MM.1S (cell line): ENCODE measurements around the gene FKBP1A.

Experiments
- DNase-seq: peaks from one replicate; pipeline ENCODE4 v3.0.0-alpha.2; 2015
- H2AFZ ChIP-seq: fragments of 300-600 bp; sonication (generic); 2 replicates; pipeline ENCODE4 v1.6.0; 2016; ENCODE audit warnings: antibody characterized with exemption, low read length
- H3F3A ChIP-seq: fragments of 300-600 bp; sonication (generic); 2 replicates; pipeline ENCODE4 v1.6.1; 2016; ENCODE audit warnings: mild to moderate bottlenecking, antibody characterized with exemption, low read length, moderate library complexity, mixed read lengths; ENCODE audit not compliant: insufficient read depth
- H3K27ac ChIP-seq: fragments of 300-600 bp; sonication (generic); 2 replicates; pipeline ENCODE4 v1.5.1; 2016; ENCODE audit warnings: mild to moderate bottlenecking, low read length
- H3K27me3 ChIP-seq: fragments of 300-600 bp; sonication (generic); replicated peaks from 2 replicates; pipeline ENCODE4 v1.6.0; 2016; ENCODE audit warnings: low read length; ENCODE audit not compliant: insufficient read depth
- H3K36me3 ChIP-seq: fragments of 300-600 bp; sonication (generic); replicated peaks from 2 replicates; pipeline ENCODE4 v1.6.1; 2016; ENCODE audit warnings: mild to moderate bottlenecking, low read length, mixed read lengths; ENCODE audit not compliant: insufficient read depth
- H3K4me1 ChIP-seq: fragments of 300-600 bp; sonication (generic); 2 replicates; pipeline ENCODE4 v1.6.1; 2016; ENCODE audit warnings: low read length, mixed read lengths
- H3K4me2 ChIP-seq: fragments of 300-600 bp; sonication (generic); 2 replicates; pipeline ENCODE4 v1.6.0; 2016; ENCODE audit warnings: low read depth, low read length
- H3K4me3 ChIP-seq: fragments of 300-600 bp; sonication (generic); 2 replicates; pipeline ENCODE4 v1.5.1; 2016; ENCODE audit warnings: low read length, mixed read lengths
- H3K79me2 ChIP-seq: fragments of 300-600 bp; sonication (generic); 2 replicates; pipeline ENCODE4 v1.6.1; 2016; ENCODE audit warnings: mixed run types, low read length, mixed read lengths
- H3K9ac ChIP-seq: fragments of 300-600 bp; sonication (generic); 2 replicates; pipeline ENCODE4 v1.6.1; 2016; ENCODE audit warnings: low read length, mixed read lengths
- H3K9me2 ChIP-seq: fragments of 300-600 bp; sonication (generic); replicated peaks from 2 replicates; pipeline ENCODE4 v1.6.1; 2016; ENCODE audit warnings: mild to moderate bottlenecking, low read length, mixed read lengths; ENCODE audit not compliant: insufficient read depth
- H3K9me3 ChIP-seq: fragments of 300-600 bp; sonication (generic); replicated peaks from 2 replicates; pipeline ENCODE4 v1.6.1; 2016; ENCODE audit warnings: mild to moderate bottlenecking, low read length, mixed read lengths; ENCODE audit not compliant: insufficient read depth
- H4K20me1 ChIP-seq: fragments of 300-600 bp; sonication (generic); 2 replicates; pipeline ENCODE4 v1.6.1; 2016; ENCODE audit warnings: mild to moderate bottlenecking, low read length, moderate library complexity, mixed read lengths; ENCODE audit not compliant: insufficient read depth
- EZH2 ChIP-seq: fragments of 300-600 bp; sonication (generic); optimal IDR thresholded peaks from 2 replicates; pipeline ENCODE3; 2017; ENCODE audit warnings: low read depth, mild to moderate bottlenecking, antibody characterized with exemption, low read length, mixed read lengths
- EZH2phosphoT487 ChIP-seq: fragments of 300-600 bp; sonication (generic); IDR thresholded peaks from 2 replicates; pipeline ENCODE4 v1.6.1; 2018; ENCODE audit warnings: antibody characterized with exemption, low read length
- TF ChIP-seq, protein P1 (sequence below): fragments of 300-600 bp; sonication (generic); IDR thresholded peaks from 2 replicates; pipeline ENCODE4 v1.5.1; 2016; ENCODE audit warnings: antibody characterized with exemption, low read length, mixed read lengths

FKBP1A gene

DNA sequence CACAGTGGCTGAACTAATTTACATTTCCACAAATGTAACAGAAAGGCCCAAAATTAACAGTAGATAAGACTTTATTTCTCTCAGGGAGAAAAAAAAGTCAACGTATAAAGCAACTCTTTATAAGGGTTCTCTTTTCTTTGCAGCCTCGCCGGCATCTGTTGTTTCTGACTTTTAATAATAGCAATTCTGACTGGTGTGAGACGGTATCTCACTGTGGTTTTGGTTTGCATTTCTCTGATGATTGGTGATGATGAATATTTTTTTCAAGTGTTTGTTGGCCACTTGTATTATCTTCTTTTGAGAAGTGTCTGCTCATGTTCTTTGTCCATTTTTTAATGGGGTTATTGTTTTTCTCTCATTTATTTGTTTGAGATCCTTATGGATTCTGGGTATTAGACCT lies 27.2 kb upstream of the FKBP1A start:
- TF ChIP-seq, protein P1, sequence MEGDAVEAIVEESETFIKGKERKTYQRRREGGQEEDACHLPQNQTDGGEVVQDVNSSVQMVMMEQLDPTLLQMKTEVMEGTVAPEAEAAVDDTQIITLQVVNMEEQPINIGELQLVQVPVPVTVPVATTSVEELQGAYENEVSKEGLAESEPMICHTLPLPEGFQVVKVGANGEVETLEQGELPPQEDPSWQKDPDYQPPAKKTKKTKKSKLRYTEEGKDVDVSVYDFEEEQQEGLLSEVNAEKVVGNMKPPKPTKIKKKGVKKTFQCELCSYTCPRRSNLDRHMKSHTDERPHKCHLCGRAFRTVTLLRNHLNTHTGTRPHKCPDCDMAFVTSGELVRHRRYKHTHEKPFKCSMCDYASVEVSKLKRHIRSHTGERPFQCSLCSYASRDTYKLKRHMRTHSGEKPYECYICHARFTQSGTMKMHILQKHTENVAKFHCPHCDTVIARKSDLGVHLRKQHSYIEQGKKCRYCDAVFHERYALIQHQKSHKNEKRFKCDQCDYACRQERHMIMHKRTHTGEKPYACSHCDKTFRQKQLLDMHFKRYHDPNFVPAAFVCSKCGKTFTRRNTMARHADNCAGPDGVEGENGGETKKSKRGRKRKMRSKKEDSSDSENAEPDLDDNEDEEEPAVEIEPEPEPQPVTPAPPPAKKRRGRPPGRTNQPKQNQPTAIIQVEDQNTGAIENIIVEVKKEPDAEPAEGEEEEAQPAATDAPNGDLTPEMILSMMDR, result no peak
- TF ChIP-seq EZH2phosphoT487, result no peak
- TF ChIP-seq EZH2, result no peak
- H3K79me2 ChIP-seq, result no peaks in the 10 kb centered on the region

DNA sequence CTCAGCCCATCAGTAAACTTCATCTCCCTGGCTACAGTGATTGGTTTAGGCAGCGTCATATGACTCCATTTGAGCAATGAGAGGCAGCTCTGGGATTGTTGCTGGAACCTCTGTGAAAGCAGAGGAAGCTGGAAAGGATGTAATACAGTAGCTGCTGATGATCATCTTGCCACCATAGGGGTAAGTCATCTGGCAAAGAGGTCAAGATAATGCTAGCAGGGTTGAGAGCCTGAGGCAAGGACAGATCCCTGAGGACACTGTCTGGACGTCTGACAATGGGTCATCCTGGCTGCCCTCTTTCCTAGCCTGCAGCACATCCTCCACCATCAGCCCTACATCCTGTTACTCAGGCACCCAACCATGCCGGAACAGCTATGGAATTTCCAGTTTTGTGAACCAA lies 25.5 kb upstream of the FKBP1A start:
- Histone ChIP-seq H3K9ac (no peak overlapping the region), H2AFZ (no peak overlapping the region), H3K36me3 (no peaks in the 10 kb centered on the region), H3F3A (no peaks in the 10 kb centered on the region), H3K9me3 (no peaks in the 10 kb centered on the region), H4K20me1 (no peaks in the 10 kb centered on the region), H3K4me3 (no peak overlapping the region), H3K4me2 (no peak overlapping the region), H3K9me2 (no peaks in the 10 kb centered on the region), H3K79me2 (no peaks in the 10 kb centered on the region), H3K27me3 (no peaks in the 10 kb centered on the region), H3K4me1 (no peaks in the 10 kb centered on the region), H3K27ac (no peak overlapping the region)
- DNase-seq, result no peak
- TF ChIP-seq EZH2phosphoT487, result no peak
- TF ChIP-seq, protein P1, result no peak
- no peak for TF ChIP-seq EZH2

More for the DNA sequence above, 27.2 kb upstream of the FKBP1A start:
- no peaks in the 10 kb centered on the region for H3F3A ChIP-seq
- H3K9ac ChIP-seq, result no peak overlapping the region
- no peaks in the 10 kb centered on the region for H3K4me1 ChIP-seq
- no peaks in the 10 kb centered on the region for H4K20me1 ChIP-seq
- no peak overlapping the region for H3K4me2 ChIP-seq
- no peaks in the 10 kb centered on the region for H3K36me3 ChIP-seq
- no peaks in the 10 kb centered on the region for H3K9me3 ChIP-seq
- H3K27ac ChIP-seq, result no peak overlapping the region
- no peak overlapping the region for H3K4me3 ChIP-seq
- no peaks in the 10 kb centered on the region for H3K27me3 ChIP-seq
- H2AFZ ChIP-seq, result no peak overlapping the region
- no peaks in the 10 kb centered on the region for H3K9me2 ChIP-seq
- DNase-seq, result no peak

DNA sequence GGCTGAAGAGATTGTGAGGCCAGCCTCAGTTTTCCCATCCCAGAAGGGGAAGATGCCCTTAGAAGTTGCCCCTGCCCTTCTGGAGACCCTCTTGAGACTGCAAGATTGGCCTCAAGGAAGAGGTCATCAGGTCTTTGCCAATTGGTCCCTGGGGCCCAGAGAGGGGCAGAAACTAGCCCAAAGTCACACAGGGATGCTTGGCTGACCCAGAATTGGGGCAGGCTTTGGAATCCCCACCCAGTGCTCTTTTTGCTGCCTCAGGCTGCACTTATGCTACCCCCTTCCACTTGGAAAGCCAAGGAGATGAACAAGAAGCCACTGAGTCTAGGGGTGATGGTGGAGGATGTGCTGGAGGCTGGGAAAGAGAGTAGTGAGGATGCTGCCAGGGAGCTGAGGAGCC lies 24.9 kb upstream of the FKBP1A start:
- Histone ChIP-seq H3K9me3 (no peaks in the 10 kb centered on the region), H3F3A (no peaks in the 10 kb centered on the region), H3K27me3 (no peaks in the 10 kb centered on the region), H3K4me2 (no peak overlapping the region), H3K9me2 (no peaks in the 10 kb centered on the region), H3K36me3 (no peaks in the 10 kb centered on the region), H3K9ac (no peak overlapping the region), H3K27ac (no peak overlapping the region), H3K79me2 (no peaks in the 10 kb centered on the region), H2AFZ (no peak overlapping the region), H3K4me3 (no peak overlapping the region), H3K4me1 (no peaks in the 10 kb centered on the region), H4K20me1 (no peaks in the 10 kb centered on the region)
- DNase-seq, result no peak
- TF ChIP-seq EZH2 (no peak), EZH2phosphoT487 (no peak)
- TF ChIP-seq, protein P1, result no peak
